GM19099 (cell line): Measurements from ENCODE around the gene MYO16.

Source experiments
- POLR2A ChIP-seq: IDR thresholded peaks from 3 replicates; pipeline ENCODE4 v1.6.1; 2011; ENCODE audit warnings: low read depth; ENCODE audit not compliant: insufficient read length; ENCODE audit errors: extremely low read depth

Gene MYO16

DNA sequence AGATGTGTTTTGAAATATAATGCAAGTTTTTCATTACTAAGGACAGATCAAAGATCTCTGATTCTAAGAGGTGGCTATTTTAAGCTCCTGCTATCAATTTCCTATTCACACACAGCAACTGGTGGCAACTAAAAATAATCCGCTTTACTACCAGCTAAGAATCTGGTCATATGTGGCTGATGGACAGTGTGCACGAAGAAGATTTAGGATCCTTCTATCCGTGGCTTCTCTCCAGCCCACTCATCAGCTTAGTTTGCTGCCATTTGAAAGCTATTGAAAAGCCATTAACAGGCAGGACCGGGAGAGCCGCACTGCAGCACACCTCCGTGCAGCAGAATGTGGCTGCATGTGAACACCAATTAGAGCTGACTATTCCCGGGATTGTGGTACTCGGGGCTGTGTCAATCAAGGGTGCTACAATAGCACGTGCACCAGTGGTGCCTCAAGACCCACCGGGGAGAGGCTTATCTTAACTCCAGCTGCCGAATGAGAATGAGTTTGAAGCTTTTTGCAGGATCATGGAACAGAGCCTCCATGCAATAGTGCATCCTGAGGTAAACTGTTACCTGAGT, at the start of gene MYO16:
TSS of gene MYO16 (plus strand) at position 431 of the 572 bp plus-strand sequence. CDS start 234 bp downstream, outside the sequence.
- no peak for TF ChIP-seq POLR2A

DNA sequence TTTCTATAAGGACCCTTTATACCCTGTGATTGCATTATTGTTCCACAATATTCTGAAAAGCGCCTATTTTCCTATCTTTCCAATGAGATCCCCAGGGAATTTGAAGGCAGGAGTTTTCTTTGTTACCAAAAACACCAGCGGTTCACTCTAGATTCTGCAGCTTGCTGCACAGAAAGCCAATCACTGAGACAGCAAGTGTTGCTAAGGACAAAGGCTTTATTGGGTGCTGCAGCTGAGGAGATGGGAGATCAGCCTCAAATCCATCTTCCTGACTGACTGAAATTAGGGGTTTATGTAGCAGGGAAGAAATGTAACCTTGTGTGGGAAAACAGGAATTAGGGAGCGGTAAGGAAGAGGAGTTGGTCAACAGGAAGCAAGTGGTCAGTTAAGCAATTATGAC, 42.6 kb upstream of the MYO16 start:
- TF ChIP-seq POLR2A: no peak

DNA sequence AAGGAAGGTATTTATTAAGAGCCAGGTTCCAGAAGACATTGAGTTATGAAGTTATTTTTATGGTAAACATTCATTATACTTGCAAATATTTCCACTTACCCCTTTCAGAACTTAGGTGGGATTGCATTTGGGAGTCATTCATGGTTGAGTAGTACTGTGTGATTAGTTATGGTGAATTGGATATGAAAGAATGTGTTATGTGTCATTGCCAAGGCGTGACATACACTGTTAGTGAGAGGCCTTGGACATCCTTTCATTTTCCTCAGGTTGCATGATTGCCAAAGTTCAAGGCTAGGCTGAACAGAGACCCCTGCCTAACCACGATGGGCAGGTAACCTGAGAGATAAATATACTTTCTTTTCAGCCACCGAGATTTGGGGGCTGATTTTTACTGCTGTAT, 40.9 kb upstream of the MYO16 start:
- TF ChIP-seq POLR2A: no peak

DNA sequence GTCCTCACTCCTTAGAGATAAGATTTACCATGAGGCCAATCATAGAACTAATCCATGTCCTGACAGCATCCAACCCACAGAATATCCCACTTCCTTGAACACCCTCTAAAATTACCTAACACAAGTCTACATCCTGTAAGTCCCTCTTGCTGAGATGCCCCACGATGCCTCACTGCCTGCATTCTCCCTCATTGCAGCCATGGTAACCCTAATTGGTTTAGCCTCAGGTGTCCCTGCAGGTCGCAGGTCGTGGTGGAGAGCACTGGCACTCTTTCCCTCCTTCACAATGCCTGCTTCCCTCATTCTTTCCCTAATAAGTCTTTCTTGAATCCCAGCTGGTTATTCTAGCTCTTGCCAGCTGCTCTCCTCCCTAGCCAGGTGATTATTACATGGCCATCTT, 35.3 kb upstream of the MYO16 start:
- TF ChIP-seq POLR2A: no peak

DNA sequence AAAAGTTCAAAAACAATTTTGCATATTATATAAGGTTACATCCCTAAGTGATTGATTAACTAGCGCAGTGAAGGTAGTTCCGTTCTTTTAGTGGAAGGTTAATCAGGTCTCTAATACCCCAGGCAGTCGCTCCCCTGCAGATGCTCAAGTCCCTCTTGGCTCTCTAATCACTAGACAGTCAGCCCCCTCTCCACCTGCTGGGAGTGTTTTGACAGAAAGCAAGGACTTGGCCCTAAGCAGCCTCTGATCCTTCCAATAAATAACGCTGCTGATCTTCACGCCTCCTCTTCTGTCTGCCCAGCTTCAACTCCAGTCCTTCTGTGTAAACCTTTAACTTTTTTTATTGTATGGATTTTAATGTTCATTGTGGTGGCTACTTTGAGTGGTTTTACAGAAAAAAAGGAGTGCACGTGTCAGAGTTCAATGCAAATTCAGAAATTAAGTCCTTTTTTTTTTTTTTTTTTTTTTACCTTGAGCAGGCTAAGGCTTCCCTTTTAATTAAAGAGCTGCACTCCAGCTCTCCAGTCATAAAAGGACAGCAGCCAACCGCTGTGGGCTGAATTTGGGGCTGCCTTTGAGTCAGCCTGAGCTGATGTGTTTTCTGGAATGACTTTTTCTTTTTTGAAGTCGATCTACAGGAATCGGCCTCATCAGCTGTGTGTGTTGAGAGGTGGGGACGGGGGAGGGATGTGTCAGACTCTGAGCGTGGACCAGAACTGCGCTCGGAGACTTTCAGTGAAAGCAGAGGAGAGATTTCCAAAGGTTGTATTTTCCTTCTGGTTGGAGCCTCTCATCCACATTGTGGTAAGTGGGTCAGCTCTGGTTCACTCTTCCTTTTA, 33.8 kb upstream of the MYO16 start:
- TF ChIP-seq POLR2A: no peak

DNA sequence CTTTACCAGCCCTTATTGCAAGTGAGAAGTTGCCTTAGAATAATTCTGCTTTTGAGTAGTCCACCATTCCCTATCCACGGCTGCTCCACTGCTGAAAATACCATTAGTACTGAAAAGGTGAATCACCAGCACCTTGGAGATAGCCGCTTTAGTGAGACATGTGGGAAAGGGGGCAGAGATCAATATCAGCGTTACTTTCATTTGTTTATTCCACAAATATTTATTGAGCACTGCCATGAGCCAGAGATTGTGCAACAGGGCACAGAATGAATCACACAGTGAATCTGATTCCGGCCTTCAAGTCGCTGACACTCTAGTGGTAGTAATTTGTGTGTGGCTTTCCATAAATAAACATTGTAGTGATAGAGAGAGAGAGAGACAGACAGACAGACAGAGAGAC, 31.5 kb upstream of the MYO16 start:
- TF ChIP-seq POLR2A: no peak

DNA sequence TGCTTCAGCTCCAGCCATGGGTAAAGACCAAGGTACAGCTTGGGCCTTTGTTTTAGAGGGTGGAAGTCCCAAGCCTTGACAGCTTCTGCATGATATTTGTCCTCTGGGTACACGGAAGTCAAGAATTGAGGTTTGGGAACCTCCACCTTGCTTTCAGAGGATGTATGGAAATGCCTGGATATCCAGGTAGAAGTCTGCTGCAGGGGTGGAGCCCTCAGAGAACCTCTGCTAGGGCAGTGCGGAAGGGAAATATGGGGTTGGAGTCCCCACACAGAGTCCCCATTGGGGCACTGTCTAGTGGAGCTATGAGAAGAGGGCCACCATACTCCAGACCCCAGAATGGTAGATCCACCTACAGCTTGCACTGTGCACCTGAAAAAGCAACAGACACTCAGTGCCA, 23.0 kb upstream of the MYO16 start:
- TF ChIP-seq POLR2A: no peak

DNA sequence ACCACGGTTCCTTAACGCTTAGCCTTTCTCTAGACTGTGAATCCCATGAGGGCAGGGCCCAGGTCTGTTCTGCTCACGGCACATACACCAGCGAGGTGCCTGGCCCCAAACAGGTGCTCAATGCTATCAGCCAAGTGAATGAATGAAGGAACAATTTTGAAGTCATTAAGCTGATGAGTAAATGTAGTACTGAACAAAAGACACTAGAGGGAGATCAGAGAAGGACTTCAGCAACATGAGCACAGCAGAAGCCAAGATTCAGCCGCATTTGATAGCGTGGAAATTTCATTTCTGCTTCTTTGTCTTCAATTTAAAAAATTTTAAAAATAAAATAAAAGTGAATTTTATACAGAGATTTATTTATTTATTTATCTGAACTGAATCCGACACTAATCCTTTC, 20.1 kb upstream of the MYO16 start:
- TF ChIP-seq POLR2A: no peak

DNA sequence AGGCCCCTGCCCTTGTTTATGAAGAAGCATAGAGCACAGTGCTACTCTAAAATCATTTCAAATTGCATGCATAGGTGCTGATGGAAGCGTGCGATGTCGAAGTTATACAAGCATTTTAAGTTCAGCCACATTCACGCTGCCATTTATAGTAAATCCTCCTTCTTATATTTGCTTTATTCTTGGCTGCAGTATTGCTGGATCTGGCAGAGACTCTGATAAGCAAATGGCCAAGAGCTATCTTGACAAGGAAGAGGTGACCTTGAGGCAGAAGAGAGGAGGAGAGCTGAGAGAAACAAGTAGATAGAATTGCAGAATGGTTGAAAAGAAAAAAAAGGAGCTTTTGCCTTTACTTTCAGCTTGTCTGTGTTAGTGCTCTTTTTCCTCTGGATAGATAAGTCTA, 18.9 kb upstream of the MYO16 start:
- no peak for TF ChIP-seq POLR2A

DNA sequence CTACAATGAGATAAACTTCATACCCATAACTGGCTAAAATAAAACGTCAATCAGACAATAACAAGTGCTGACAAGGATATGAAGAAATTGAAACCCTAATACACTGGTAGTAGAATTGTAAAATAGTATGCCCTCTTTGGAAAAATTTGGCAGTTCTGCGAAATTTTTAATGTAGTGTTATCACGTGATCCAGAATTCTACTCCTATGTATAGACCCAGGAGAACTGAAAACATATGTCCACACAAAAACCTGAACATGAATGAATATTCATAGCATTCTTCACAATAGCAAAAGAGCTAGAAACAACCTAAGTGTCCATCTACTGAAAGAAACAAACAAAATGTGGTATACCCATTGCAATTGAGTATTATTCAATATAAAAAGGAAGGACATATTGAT, 14.2 kb upstream of the MYO16 start:
- TF ChIP-seq POLR2A: no peak

DNA sequence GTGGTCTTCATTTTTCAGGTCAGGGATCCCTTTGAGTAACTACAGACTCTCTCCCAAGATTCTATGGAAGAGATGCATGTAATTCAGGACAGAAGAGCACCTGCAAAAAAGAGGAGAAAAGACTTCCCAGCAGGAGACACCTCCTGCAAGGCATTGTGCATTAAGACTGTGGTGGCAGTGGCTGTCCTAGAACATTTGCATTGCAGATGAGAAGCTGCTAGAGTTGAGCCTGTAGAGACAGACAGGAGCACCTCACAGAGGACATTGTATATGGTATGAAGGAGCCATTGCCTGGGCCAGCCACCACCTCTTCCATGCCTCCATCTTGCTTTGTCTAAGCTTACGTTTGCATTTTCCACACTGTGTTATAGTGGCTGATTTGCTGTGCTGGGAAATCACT, 11.2 kb upstream of the MYO16 start:
- no peak for TF ChIP-seq POLR2A

DNA sequence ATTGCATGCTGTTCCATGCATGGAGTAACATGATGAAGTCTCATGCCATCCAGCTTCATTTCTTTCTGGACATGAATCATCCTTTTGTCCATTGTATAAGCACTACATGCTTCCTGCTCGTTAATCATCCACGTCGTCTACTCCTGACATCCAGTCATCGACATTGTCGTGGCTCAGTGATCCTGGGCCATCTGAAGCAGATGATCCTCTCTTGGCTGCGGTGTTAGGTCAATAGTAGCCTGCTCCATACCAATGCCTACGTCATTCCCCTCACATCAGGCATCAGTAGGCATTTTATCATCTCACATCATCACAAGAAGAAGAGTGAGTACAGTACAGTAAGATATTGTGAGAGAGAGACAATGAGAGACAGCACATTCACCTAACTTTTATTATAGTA, 7.9 kb upstream of the MYO16 start:
- no peak for TF ChIP-seq POLR2A

DNA sequence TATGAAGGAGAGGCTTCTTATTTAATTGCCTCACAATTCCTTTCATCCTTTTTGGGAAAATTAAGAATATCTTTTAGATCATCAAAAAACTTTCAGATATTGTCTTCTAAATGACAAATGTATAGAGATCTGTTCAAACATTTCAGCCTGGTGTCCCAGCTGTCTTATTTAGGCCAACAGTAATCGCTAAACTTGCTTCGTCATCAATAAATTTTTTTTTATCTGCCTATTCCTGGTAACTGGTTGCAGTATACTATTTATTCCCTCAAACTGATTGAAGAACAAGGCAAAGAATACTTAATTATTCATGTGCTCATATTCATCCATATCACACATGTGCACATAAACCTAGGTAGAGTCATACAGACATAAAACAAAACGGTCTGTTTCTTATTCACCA, 5.3 kb upstream of the MYO16 start:
- TF ChIP-seq POLR2A: no peak

DNA sequence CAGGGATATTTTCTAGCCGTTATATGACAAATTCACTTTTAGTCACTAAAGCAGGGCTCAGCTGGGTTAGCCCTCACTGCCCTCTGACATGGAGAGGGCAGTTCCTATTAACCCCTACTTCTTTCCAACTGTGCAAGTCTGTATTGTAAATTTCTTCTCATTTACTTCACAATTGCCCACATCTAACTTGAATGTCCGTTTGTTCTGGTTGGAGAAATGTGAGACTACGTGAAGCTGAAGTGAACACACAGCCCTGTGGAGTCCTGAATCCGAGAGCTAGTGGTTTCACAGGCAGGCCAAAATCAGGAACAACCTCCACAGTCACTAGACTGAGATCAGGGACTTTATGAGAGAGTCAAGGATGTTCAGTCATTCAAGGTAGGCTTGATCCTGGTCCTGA, 4.4 kb upstream of the MYO16 start:
- no peak for TF ChIP-seq POLR2A

DNA sequence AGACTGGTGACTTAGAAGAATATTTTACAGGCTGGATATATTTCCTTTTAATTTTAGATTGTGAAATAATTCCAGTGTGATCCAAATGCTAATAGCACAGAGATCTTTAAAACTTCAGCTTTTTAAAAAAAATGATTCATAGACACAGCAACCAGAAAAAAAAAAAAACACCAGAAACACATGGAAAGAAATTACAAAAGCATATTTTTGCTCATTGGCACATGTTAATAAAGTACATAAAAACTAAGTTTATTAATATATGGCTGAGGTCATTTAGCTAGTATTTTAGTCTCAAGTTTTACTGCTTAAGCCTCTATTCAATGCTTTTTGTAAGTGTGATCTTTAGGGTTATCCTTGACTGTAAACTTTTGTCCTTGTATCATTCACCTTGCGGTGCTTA, 577 bp downstream of the MYO16 start:
- no peak for TF ChIP-seq POLR2A

DNA sequence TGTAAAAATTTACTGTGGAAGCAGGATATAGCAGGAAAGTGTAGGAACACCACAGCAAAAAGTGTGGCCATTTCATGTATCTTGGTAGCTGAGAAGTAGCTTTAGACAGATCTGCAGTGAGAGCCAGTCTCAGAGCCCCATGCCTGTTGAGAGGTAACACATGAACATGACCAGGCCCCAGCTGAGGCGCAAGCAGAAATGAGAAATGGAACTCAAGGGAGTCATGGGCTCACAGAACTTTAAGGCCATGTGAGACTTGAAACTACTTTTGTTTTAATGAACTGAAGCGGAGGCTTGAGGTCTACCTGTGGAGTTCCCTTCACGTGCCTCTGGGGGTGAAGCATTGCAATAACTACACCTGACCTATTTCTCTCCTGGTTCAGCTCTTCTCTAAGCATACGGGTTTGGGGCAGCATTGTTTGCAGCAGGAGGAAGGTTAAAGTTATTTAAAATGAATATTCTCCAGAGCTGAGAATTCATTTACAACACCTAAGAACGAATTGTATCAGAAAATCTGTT, 3.3 kb downstream of the MYO16 start:
- TF ChIP-seq POLR2A: no peak
